GM15510 (cell line): ENCODE results near the gene SLIT1.

ENCODE experiments used
- POLR2A ChIP-seq: IDR thresholded peaks from 3 replicates; pipeline ENCODE4 v1.6.1; 2011; ENCODE audit warnings: borderline replicate concordance; ENCODE audit not compliant: insufficient read length; ENCODE audit errors: extremely low read depth

Gene SLIT1

DNA sequence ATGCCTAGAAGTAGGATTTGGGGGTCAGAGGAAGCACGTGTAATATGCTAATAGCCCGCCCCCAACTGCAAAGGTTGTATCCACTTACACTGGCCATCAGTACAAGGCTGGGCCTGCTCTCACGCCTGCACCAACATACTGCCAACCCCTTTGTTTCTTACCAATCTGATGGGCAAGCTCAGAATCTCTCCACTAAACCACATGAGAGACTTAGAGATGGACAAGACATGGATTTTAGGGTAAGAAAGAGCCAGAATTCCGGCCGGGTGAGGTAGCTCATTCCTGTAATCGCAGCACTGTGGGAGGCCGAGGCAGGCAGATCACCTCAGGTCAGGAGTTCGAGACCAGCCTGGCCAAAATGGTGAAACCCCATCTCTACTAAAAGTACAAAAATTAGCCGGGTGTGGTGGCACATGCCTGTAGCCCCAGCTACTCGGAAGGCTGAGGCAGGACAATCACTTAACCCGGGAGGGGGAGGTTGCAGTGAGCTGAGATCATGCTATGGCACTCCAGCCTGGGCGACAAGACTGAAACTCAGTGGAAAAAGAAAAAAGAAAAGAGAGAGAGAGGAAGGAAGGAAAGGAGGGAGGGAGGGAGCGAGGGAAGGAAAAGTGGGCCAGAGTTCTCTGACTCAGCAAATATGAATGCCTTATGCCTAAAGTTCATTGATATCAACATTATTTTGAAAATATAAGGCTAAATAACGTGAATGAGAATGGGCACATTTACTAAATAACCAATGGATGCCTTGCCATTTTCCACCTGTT is 162.2 kb downstream of the SLIT1 start:
- no peak for TF ChIP-seq POLR2A

DNA sequence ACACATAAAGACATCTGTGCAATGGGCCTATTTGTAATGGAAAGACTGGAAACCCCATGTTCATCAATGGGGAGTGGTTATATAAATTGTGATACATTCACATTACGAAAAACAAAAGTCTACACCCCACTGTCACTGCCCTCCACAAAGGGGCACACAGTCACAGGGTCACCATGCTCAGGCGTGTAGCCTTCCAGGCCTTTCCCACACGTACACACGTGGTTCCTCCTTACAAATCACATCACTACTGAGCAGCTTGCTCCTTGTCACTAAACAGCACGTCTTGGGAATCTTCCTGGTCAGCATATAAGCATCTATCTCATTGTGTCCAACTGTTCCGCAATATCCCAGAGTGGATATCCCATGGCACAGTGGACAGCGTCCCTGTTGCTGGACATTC is 163.1 kb downstream of the SLIT1 start:
- TF ChIP-seq POLR2A, result no peak

DNA sequence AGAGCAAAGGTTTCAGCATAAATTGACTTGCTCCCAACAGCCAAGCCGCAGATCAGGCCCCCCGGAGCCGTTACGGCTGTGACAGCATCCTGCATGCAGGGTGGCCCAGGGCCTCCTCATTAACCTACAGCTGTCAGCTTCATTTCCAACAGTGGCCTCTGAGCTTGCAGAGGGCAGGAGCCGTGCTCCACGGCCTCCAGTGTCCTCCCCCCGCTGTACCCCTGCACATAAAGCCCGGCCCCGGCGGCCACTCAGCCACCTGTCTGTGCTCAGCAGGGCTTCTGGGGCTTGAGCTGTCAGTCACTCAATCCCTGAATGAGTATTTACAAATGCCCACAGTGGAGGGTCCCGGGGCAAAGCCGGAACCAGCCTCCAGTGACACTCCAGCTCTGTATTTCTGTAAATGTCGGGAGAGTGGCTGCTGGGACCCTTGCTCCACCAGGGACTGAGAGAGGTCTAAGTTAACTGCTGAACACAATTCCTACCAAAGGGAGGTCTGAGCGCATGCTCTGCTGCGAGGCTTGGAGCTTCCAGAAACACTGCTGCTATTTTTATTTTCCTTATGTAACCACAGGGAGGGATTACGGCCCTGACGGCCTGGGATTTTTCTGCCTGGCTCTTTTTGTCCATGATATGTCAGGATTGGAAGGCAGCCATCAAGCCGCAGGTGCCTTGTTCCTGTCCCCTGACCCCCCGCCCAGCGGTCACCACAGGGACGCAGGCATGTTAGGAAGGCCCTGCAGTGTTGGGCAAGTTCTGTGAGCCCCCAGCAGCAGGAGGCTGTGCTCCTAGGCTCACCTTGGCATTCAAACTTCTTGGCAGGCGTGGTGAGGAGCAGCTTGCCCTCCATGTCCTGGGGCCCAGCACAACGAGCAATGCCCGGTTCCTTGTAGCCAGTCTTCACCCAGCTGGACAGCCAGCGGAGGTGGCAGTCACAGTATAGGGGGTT is 165.0 kb downstream of the SLIT1 start:
- TF ChIP-seq POLR2A, result no peak

DNA sequence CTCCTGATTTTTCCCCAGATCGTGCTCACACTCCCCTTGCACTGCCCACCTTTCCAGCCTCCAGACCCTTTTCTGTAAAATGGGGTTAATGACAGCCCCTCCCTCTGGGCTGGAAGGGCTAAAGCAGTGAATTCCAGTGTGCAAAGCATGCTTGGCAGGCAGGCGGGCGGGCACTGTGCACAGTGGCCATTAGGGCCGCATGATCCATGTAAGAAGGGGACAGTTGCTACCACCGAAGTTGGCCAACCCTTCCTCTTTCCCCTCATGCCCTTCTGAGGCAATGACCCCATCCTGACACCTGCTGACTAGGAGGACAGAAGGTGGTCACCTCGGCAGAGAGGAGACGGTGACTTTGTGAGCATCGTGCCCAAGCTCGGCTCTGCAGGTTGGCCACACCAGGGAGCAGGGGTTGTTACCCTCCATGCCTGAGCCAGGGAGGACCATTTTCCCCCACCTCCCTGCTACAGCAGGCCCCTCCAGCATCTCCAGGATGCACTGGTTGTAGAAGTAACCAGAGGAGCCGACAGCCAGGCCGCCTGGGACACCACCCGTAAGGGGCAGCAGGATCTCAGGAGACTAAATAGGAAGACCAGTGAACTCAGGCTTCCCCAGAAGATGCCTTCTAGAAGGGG is 166.4 kb downstream of the SLIT1 start:
- no peak for TF ChIP-seq POLR2A

- no peak for TF ChIP-seq POLR2A
These were observed 167.2 kb downstream of the SLIT1 start for GRCh38 chr10:97018251-97019212.

- TF ChIP-seq POLR2A, result no peak
These were observed 168.3 kb downstream of the SLIT1 start for GRCh38 chr10:97017474-97017903.

DNA sequence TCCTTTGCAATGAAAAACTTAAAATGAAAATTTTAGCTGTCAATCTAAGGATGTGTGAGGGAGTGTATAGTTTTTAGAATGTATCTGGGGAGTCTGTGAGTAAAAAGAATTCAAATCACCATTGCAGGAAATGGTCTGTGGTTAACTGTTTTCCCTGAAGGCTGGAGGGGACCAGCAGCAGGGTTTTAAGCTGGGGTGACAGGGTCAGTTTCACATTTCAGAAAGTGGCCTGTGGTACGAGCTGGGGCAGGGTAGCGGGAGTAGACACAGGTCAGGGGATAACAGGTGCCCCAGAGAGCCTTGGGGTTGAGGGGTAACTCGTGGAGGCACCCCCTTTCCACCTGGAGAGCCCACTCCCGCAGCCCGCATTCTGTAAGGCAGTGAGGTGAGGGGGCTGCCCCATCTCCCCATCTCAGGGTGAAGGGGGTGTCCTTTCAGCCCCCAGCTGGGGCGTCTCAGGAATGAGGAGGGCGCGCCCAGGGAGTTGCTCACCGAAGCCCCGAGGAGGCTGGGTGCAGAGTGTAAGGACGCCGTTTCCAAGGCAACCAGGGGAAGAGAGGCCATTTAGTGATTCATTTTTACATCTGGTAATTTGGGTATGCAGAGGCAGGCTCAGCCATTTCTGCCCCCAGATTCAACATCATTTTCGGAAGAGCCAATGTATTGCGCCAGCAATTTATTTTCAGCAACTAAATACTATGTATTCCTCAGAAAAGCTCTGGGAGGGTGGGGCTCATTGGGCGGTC is 168.9 kb downstream of the SLIT1 start:
- TF ChIP-seq POLR2A, result no peak

- TF ChIP-seq POLR2A, result no peak
These were observed 170.5 kb downstream of the SLIT1 start for GRCh38 chr10:97015240-97015639.

DNA sequence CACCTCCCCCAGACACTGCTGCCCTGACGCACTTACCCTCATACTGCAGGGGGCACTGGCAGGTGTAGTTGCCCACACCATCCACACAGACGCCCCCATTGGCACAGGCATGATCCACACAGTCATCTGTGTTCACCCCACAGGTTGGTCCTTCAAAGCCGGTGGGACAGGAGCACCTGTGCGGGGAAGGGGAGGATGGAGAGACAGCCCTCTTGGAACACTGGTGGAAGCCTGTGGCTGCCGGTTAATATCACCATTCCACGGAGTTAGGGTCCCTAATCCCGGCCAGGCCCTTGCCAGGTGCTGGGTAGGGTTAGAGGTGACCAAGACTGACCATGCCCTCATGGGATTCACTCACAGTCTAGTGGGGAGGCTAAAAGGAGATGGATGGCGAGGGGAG is 171.8 kb downstream of the SLIT1 start:
- TF ChIP-seq POLR2A, result no peak

DNA sequence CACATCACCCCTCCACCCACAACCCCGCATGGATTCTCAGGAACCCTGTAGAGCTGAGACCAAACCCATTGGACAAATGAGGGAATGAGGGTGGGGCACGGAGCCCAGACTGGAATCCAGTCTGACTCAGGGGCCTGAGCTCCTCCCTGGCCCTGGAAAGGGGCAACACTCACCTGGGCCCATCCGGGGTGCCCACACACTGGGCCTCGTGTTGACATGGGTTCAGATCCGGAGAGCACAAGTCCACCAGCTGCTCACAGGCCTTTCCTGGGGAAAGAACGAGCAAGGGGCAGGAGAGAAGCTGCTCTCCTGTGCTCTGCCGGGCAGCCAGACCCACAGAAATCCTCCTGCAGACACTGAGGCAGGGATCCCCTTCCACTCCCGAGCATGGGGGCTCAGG is 172.2 kb downstream of the SLIT1 start:
- TF ChIP-seq POLR2A, result no peak

GRCh38 chr10:97012470-97012869 is 173.3 kb downstream of the SLIT1 start:
- TF ChIP-seq POLR2A, result no peak

GRCh38 chr10:97011397-97011796 is 174.4 kb downstream of the SLIT1 start:
- TF ChIP-seq POLR2A, result no peak

- TF ChIP-seq POLR2A, result no peak
These were observed 175.0 kb downstream of the SLIT1 start for GRCh38 chr10:97010695-97011206.
